ENCODE results near the gene CDKN1C. TPM values are rescaled to one million over a fixed set of nuclear protein-coding genes. Genes with fewer than 3 reads are reported as not detected.

CDKN1C gene
- total RNA-seq, 1 experiment from 2014 or later, result 15.4 TPM

DNA sequence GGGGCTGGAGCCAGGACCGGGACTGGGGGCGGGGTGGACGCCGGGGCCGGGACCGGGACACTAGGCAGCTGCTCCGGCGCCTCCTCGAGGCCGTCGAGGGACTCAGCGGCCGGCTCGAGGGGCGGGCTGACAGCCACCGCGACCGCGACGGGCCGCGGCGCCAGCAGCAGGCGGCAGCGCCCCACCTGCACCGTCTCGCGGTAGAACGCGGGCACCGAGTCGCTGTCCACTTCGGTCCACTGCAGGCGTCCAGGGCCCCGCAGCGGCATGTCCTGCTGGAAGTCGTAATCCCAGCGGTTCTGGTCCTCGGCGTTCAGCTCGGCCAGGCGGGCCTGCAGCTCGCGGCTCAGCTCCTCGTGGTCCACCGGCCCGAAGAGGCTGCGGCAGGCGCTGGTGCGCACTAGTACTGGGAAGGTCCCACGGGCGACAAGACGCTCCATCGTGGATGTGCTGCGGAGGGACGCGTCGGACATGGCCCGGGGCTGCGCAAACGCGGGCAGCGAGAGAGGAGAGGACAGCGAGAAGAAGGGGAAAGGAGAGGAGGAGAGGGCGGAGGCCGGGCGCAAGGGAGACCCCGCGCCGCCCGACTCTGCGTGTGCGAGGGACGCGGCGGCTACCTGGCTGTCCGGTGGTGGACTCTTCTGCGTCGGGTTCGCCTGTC lies 428 bp downstream of the CDKN1C start:
- Mint-ChIP-seq H3K27ac (peak overlapping the region in 1 of 3 experiments; percentile 9; a peak in 2 of 7 replicates), H3K4me1 (peaks cover 25 to 28% of the 10 kb centered on the region in 2 experiments), H3K27me3 (ENCODE audit: low read depth) (peaks cover 82% of the 10 kb centered on the region), H3K9me3 (no peaks in the 10 kb centered on the region), H3K36me3 (ENCODE audit: insufficient read depth in 1 of 3, low read depth in 3 of 3) (peaks cover 0 to 6% (median 5%) of the 10 kb centered on the region in 3 experiments; a peak in 3 of 7 replicates), H3K4me3 (peak overlapping the region; percentile 65 to 84)
- no peak overlapping the region for H4K5ac ChIP-seq (ENCODE audit: insufficient read length, low read depth, low read length)
- no peak overlapping the region for H4K91ac ChIP-seq (ENCODE audit: insufficient read length, low read depth, low read length)
- peak overlapping the region; percentile 16 for H3K18ac ChIP-seq (ENCODE audit: insufficient read length, low read depth, low read length)
- H3K79me1 ChIP-seq (ENCODE audit: insufficient read depth, low read depth, low read length, poor library complexity, severe bottlenecking), result no peaks in the 10 kb centered on the region
- H3K27ac ChIP-seq (ENCODE audit: insufficient read length, low read depth, low read length), result no peak overlapping the region
- H3K23ac ChIP-seq (ENCODE audit: insufficient read length, low read depth, low read length), result no peak overlapping the region
- no peak overlapping the region for H4K8ac ChIP-seq (replicated peaks; ENCODE audit: insufficient read length, low read depth, low read length)
- H2BK20ac ChIP-seq (ENCODE audit: low read depth, low read length, poor library complexity, severe bottlenecking), result no peak overlapping the region
- no CpG with 5 or more reads among the region's 80 CpGs for WGBS (ENCODE audit: extremely low coverage, insufficient read length, low lambda C conversion rate)
- H2BK5ac ChIP-seq (ENCODE audit: insufficient read length, low read length), result no peak overlapping the region
- no peaks in the 10 kb centered on the region for H3K23me2 ChIP-seq (ENCODE audit: insufficient read length, low read depth, low read length, poor library complexity, severe bottlenecking)
- no peak overlapping the region for H3T11ph ChIP-seq (ENCODE audit: low read length)
- no peaks in the 10 kb centered on the region; the same call in 1 of the 2 replicates for H3K4me1 ChIP-seq (ENCODE audit: insufficient read depth, low read length)
- no peaks in the 10 kb centered on the region for H3K9me3 ChIP-seq (ENCODE audit: control insufficient read depth, low read depth, low read length)
- H4K20me1 ChIP-seq (ENCODE audit: control insufficient read depth, insufficient read depth, insufficient read length), result no peaks in the 10 kb centered on the region
- H3K4ac ChIP-seq (ENCODE audit: low read depth, low read length), result no peak overlapping the region
- no peak overlapping the region for H3K56ac ChIP-seq (ENCODE audit: insufficient read length, low read depth, low read length)
- H2BK12ac ChIP-seq (ENCODE audit: insufficient read length, low read depth, low read length), result no peak overlapping the region
- H2BK15ac ChIP-seq (ENCODE audit: low read depth, low read length), result no peak overlapping the region
- no peak overlapping the region for H3K14ac ChIP-seq (ENCODE audit: insufficient read depth, low read length)
- H2AK5ac ChIP-seq (ENCODE audit: insufficient read length, low read length), result no peak overlapping the region
- H3K4me2 ChIP-seq (ENCODE audit: insufficient read depth, insufficient read length, low read length), result peak overlapping the region; percentile 29
- H2AFZ ChIP-seq (ENCODE audit: low read length), result no peak overlapping the region
- peaks cover 4% of the 10 kb centered on the region; the same call in 1 of the 2 replicates for H3K27me3 ChIP-seq (ENCODE audit: insufficient read depth, low read length)
- H3K79me2 ChIP-seq (ENCODE audit: insufficient read depth, low read length), result no peaks in the 10 kb centered on the region
- no peak overlapping the region for H3K9ac ChIP-seq (ENCODE audit: extremely low read depth, insufficient read length, low read length)
- DNase-seq, result no peak
- no peak overlapping the region for H2BK120ac ChIP-seq (ENCODE audit: low read depth, low read length, poor library complexity, severe bottlenecking)
- TF ChIP-seq, protein P1, sequence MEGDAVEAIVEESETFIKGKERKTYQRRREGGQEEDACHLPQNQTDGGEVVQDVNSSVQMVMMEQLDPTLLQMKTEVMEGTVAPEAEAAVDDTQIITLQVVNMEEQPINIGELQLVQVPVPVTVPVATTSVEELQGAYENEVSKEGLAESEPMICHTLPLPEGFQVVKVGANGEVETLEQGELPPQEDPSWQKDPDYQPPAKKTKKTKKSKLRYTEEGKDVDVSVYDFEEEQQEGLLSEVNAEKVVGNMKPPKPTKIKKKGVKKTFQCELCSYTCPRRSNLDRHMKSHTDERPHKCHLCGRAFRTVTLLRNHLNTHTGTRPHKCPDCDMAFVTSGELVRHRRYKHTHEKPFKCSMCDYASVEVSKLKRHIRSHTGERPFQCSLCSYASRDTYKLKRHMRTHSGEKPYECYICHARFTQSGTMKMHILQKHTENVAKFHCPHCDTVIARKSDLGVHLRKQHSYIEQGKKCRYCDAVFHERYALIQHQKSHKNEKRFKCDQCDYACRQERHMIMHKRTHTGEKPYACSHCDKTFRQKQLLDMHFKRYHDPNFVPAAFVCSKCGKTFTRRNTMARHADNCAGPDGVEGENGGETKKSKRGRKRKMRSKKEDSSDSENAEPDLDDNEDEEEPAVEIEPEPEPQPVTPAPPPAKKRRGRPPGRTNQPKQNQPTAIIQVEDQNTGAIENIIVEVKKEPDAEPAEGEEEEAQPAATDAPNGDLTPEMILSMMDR (conservative IDR thresholded peaks at IDR 0.05), result peak; percentile 46; the same call in 2 of the 3 replicates
